HepG2 (cell line): ENCODE results near the gene CCDC97. TPM values are rescaled to one million over a fixed set of nuclear protein-coding genes. Genes with fewer than 3 reads are reported as not detected.

Experiments
- ATAC-seq: fragments of 200-7000 bp; cut with Tn5 transposase; 3 replicates; pipeline ENCODE4 v1.9.1; 2020; ENCODE audit warnings: mild to moderate bottlenecking, moderate library complexity
- BruUV-seq: library from RNA; stranded (reverse); fragments of 400-500 nt; replicated peaks from 2 replicates; lab custom pipeline; 2021; lab: Mats Ljungman, UMichigan
- CTCF ChIA-PET: fragments of 300-600 bp; formaldehyde crosslinking; extraction: SDS; loops from one replicate; lab custom pipeline; 2021; ENCODE audit warnings: low total read pairs, inconsistent platforms, low intra/inter-chr PET ratio; lab: Yijun Ruan, JAX
- POLR2A ChIA-PET: fragments of 350-600 bp; sonication (Branson Sonifier 250); formaldehyde crosslinking; loops from one replicate; lab custom pipeline; 2020; ENCODE audit warnings: antibody characterized with exemption, inconsistent platforms; lab: Yijun Ruan, JAX
- DNase-seq: peaks from one replicate; pipeline ENCODE4 v3.0.0-alpha.2; 2015; ENCODE audit warnings: low spot score
- FAIRE-seq: peaks from 3 replicates; lab custom pipeline; 2011; peaks lifted over from hg19 to GRCh38; lab: Jason Lieb, UNC
- H2AFZ ChIP-seq: one replicate; pipeline ENCODE4 v1.6.1; 2011; ENCODE audit warnings: low read length, inconsistent platforms
- H3K27ac ChIP-seq: fragments of 300-600 bp; 3 replicates; pipeline ENCODE4 v1.8.0; 2011; ENCODE audit warnings: mixed run types, mild to moderate bottlenecking, mixed read lengths, low read length, inconsistent platforms; ENCODE audit not compliant: insufficient read depth; ENCODE audit errors: extremely low read length
- H3K27me3 ChIP-seq, 2 experiments: fragments of 200-600 bp in 1 of 2; 2 replicates in 1 of 2; 3 replicates in 1 of 2; pipeline versions ENCODE4 v1.6.0 to v1.8.0; 2011; ENCODE audit warnings: low read length in 2 of 2, mild to moderate bottlenecking in 2 of 2, moderate library complexity in 2 of 2, inconsistent platforms in 1 of 2; ENCODE audit not compliant: insufficient read depth in 2 of 2, control insufficient read depth in 1 of 2
- H3K36me3 ChIP-seq, 2 experiments: fragments of 200-600 bp in 1 of 2; replicated peaks in 1 of 2; 2 replicates in 1 of 2; 3 replicates in 1 of 2; pipeline versions ENCODE4 v1.5.1 to v1.8.0; 2011; ENCODE audit warnings: low read length in 2 of 2, inconsistent platforms in 1 of 2; ENCODE audit not compliant: insufficient read depth in 2 of 2, control insufficient read depth in 1 of 2
- H3K4me1 ChIP-seq: 2 replicates; pipeline ENCODE4 v1.5.1; 2012; ENCODE audit warnings: low read length, inconsistent platforms; ENCODE audit not compliant: insufficient read depth
- H3K4me2 ChIP-seq: 2 replicates; pipeline ENCODE4 v1.6.0; 2011; ENCODE audit warnings: low read depth, low read length, inconsistent platforms
- H3K4me3 ChIP-seq, 3 experiments: fragments of 200-600 bp in 1 of 3; sonication (generic), shearing (Covaris generic) in 1 of 3; replicated peaks in 1 of 3; 2 replicates each; pipeline ENCODE4 v1.5.1; 2011 to 2016; ENCODE audit warnings: low read length in 3 of 3, inconsistent platforms in 2 of 3, low read depth in 2 of 3, mild to moderate bottlenecking in 2 of 3, control low read depth in 1 of 3, mixed read lengths in 1 of 3; ENCODE audit not compliant: insufficient read depth in 1 of 3
- H3K79me2 ChIP-seq: one replicate; pipeline ENCODE4 v1.6.1; 2011; ENCODE audit warnings: low read length, inconsistent platforms; ENCODE audit not compliant: insufficient read depth
- H3K9ac ChIP-seq: 2 replicates; pipeline ENCODE4 v1.6.0; 2011; ENCODE audit warnings: mild to moderate bottlenecking, low read depth, low read length, inconsistent platforms; ENCODE audit not compliant: insufficient read depth
- H3K9me3 ChIP-seq: 2 replicates; pipeline ENCODE4 v1.5.1; 2012; ENCODE audit warnings: mild to moderate bottlenecking, low read length
- H4K20me1 ChIP-seq: 2 replicates; pipeline ENCODE4 v1.6.0; 2011; ENCODE audit warnings: inconsistent platforms, mild to moderate bottlenecking, low read length, moderate library complexity; ENCODE audit not compliant: insufficient read depth
- FOXO1 ChIP-seq: sonication (generic); formaldehyde crosslinking; IDR thresholded peaks from 2 replicates; pipeline ENCODE4 v1.4.0; 2020; ENCODE audit warnings: missing genetic modification reagents
- KLF16 ChIP-seq, 2 experiments: sonication (generic) in 1 of 2; formaldehyde crosslinking in 1 of 2; IDR thresholded peaks; 2 replicates each; pipeline versions ENCODE4 v1.6.1 to v1.8.0; 2016 to 2023; ENCODE audit warnings: missing genetic modification reagents in 2 of 2, missing compliant biosample characterization in 1 of 2
- RFXANK ChIP-seq: IDR thresholded peaks from 2 replicates; pipeline ENCODE4 v1.6.1; 2016
- SALL1 ChIP-seq: sonication (generic); formaldehyde crosslinking; IDR thresholded peaks from 2 replicates; pipeline ENCODE4 v1.8.0; 2022; ENCODE audit warnings: mild to moderate bottlenecking, missing genetic modification reagents
- ZNF234 ChIP-seq: sonication (generic); formaldehyde crosslinking; conservative IDR thresholded peaks from 2 replicates; pipeline ENCODE4 v1.5.1; 2020; ENCODE audit warnings: mild to moderate bottlenecking, missing genetic modification reagents
- ZNF557 ChIP-seq: sonication (generic); formaldehyde crosslinking; IDR thresholded peaks from 2 replicates; pipeline ENCODE4 v1.4.0; 2020; ENCODE audit warnings: missing genetic modification reagents
- ZNF766 ChIP-seq: sonication (generic); formaldehyde crosslinking; IDR thresholded peaks from 2 replicates; pipeline ENCODE4 v1.5.0; 2020; ENCODE audit warnings: missing genetic modification reagents, borderline replicate concordance
- WGBS: methylation state at CpG from one replicate; pipeline ENCODE4 v1.1.6; 2017; ENCODE audit warnings: low lambda C conversion rate; 5-methylcytosine and 5-hydroxymethylcytosine counted together
- in situ Hi-C: cut with HindIII; loops from 2 replicates; pipeline ENCODE4 v1.10.0; 2017; ENCODE audit warnings: low pct_unique_long_range_greater_than_20kb; ENCODE audit not compliant: extremely low pct_ligation_motif_present
- intact Hi-C: fragments of 100-400 bp; cut with micrococcal nuclease; formaldehyde crosslinking; loops from one replicate; pipeline ENCODE4 v1.10.0; 2022; ENCODE audit not compliant: unreplicated experiment
- polyA plus RNA-seq, 8 experiments: library from polyadenylated mRNA; depleted of rRNA in 3 of 8; stranded (reverse) in 7 of 8; unstranded in 1 of 8; fragments of >200 nt; fragmentation: Illumina TruSeq in 4 of 8; extraction: Trizol in 4 of 8; gene quantifications; 2 replicates each; pipeline versions ENCODE4 v1.2.1 to v1.2.3, GENCODE V29; 2011 to 2016; ENCODE audit warnings: low read depth in 4 of 8, missing spikeins in 1 of 8, mixed read lengths in 1 of 8; ENCODE audit not compliant: insufficient read depth in 1 of 8
- total RNA-seq, 5 experiments: library from RNA; depleted of rRNA; stranded (reverse); fragments of >200 nt; fragmentation: Illumina TruSeq; extraction: Trizol; gene quantifications; 2 replicates each; pipeline ENCODE4 v1.2.3, GENCODE V29; 2016; ENCODE audit warnings: low read depth in 1 of 5
- TF ChIP-seq, protein P1 (sequence below): sonication (generic); formaldehyde crosslinking; IDR thresholded peaks from 2 replicates; pipeline ENCODE4 v1.4.0; 2020; ENCODE audit warnings: missing genetic modification reagents, borderline replicate concordance
- TF ChIP-seq, protein P2 (sequence below): sonication (generic); formaldehyde crosslinking; IDR thresholded peaks from 2 replicates; pipeline ENCODE4 v1.5.0; 2020; ENCODE audit warnings: mild to moderate bottlenecking, missing genetic modification reagents, borderline replicate concordance
- TF ChIP-seq, protein P3 (sequence below): sonication (generic); formaldehyde crosslinking; IDR thresholded peaks from 2 replicates; pipeline ENCODE4 v1.4.0; 2020; ENCODE audit warnings: missing genetic modification reagents

Gene CCDC97
- total and polyA plus RNA-seq, 2 of the 13 experiments (the other 11 are each of a cell fraction or from before 2014, with no cell fraction given), result 6.2 to 7.3 TPM

DNA sequence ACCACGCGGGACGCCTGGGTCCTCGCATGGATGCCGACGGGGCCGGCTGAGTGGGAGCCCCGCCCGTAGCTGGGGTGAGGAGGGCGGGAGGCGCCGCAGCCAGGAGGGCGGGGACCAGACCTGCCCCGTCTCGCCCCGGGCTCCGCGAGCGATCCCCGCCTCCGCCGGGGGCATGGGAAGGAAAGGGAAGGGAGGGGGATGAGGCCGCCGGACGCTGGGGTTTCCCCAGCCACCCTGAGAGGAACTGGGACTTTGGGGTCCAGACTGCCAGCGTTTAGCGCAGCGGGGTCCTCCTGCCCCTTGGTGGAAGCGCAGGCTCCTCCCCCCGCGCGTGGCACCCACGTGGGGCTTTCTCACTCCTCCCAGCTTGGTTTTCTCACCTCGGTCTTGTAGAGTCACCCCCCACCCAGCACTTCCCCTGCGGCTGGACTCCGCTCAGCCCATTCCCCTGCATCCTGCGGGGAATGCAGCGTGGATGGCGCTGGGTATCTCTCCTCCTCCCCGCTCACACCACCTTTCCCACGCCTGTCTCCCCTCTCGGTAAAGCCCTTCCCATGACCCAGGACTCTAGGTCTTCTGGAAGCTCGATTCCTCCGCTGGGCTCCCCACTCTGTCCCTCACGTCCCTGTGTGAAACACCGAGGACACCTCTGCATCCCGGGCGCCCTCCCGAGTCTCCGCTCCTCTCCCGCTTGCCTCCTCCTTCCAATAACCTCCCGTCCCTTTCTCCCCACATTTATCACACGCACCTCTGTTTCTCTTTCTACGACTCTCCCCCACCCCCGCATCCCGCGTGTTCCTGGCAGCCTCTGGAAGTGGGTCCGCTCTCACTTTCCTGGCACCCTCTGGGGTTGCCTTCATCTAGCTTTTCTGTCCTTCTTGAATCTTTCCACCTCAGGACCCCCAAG lies 41.6 kb downstream of the CCDC97 start (continued):
- TF ChIP-seq SALL1 (peak; percentile 41; the same call in 1 of the 2 replicates), KLF16 (CRISPR knock-in tag; IDR thresholded peaks at IDR 0.05) (peak in 1 of 2 experiments; percentile 30; a peak in 1 of 4 replicates)
- TF ChIP-seq, protein P1, sequence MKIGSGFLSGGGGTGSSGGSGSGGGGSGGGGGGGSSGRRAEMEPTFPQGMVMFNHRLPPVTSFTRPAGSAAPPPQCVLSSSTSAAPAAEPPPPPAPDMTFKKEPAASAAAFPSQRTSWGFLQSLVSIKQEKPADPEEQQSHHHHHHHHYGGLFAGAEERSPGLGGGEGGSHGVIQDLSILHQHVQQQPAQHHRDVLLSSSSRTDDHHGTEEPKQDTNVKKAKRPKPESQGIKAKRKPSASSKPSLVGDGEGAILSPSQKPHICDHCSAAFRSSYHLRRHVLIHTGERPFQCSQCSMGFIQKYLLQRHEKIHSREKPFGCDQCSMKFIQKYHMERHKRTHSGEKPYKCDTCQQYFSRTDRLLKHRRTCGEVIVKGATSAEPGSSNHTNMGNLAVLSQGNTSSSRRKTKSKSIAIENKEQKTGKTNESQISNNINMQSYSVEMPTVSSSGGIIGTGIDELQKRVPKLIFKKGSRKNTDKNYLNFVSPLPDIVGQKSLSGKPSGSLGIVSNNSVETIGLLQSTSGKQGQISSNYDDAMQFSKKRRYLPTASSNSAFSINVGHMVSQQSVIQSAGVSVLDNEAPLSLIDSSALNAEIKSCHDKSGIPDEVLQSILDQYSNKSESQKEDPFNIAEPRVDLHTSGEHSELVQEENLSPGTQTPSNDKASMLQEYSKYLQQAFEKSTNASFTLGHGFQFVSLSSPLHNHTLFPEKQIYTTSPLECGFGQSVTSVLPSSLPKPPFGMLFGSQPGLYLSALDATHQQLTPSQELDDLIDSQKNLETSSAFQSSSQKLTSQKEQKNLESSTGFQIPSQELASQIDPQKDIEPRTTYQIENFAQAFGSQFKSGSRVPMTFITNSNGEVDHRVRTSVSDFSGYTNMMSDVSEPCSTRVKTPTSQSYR, result no peak
- TF ChIP-seq, protein P2, sequence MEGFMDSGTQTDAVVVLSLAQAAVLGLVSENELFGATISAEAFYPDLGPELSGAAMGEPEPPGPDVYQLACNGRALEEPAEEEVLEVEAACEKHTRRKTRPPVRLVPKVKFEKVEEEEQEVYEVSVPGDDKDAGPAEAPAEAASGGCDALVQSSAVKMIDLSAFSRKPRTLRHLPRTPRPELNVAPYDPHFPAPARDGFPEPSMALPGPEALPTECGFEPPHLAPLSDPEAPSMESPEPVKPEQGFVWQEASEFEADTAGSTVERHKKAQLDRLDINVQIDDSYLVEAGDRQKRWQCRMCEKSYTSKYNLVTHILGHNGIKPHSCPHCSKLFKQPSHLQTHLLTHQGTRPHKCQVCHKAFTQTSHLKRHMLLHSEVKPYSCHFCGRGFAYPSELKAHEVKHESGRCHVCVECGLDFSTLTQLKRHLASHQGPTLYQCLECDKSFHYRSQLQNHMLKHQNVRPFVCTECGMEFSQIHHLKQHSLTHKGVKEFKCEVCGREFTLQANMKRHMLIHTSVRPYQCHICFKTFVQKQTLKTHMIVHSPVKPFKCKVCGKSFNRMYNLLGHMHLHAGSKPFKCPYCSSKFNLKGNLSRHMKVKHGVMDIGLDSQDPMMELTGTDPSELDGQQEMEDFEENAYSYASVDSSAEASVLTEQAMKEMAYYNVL (CRISPR knock-in tag), result 0 out of 2 replicates have a peak, but pooled peaks have one; percentile 24
- TF ChIP-seq, all 625 proteins: peak for 31

DNA sequence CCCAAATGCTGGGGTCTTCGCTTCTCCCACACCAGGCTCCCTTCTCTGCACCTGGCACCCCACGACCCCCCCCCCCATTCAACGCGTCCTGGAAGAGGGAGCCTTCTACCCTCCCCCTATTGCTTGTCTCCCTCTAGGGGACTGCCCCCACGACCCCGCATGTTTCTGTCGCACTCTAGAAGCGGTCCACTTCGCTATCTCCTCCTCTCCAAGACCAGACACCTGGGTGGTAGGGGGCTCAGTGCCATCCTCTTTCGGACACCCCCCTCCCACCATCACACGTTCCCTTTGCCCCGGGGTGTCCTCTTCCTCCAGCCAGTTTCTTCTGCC lies 42.3 kb downstream of the CCDC97 start:
- no peak for FAIRE-seq
- H3K27me3 ChIP-seq, result no peaks in the 10 kb centered on the region; a peak in 1 of 5 replicates
- POLR2A ChIA-PET, result interaction anchor here (1.1 to 3.1 kb wide), 11 partner anchors 11 to 126 kb away, joined by 3 to 73 read pairs (median 8); partner anchors contain the start of genes B3GNT8, B9D2, CCDC97 and DMAC2
- BruUV-seq, result no TSS peak
- in situ Hi-C loops (loop anchor here (5.0 kb wide), 1 partner anchor 40 kb away; the partner anchor contains the start of gene CCDC97), intact Hi-C loops (loop anchor here (1.0 to 2.0 kb wide), 2 partner anchors 11 to 27 kb away; no protein-coding TSS in a partner anchor)
- peak overlapping the region; percentile 90 to 95 (median 95) for H3K4me3 ChIP-seq
- peaks cover 12% of the 10 kb centered on the region; the same call in 1 of the 2 replicates for H4K20me1 ChIP-seq
- no peak overlapping the region for H2AFZ ChIP-seq
- H3K4me2 ChIP-seq, result peak overlapping the region; percentile 80
- no peaks in the 10 kb centered on the region for H3K9me3 ChIP-seq
- no peak for ATAC-seq
- H3K36me3 ChIP-seq, result peaks cover 6 to 10% of the 10 kb centered on the region in 2 experiments; a peak in 2 of 5 replicates
- CTCF ChIA-PET, result interaction anchor here (1.4 kb wide), 1 partner anchor 44 kb away, joined by 6 read pairs; no protein-coding TSS in a partner anchor
- peaks cover 29% of the 10 kb centered on the region for H3K79me2 ChIP-seq
- WGBS, result 2% methylated on average over 12 of the region's 12 CpGs
- no peak for DNase-seq
- peaks cover 32% of the 10 kb centered on the region for H3K4me1 ChIP-seq
- H3K9ac ChIP-seq, result peak overlapping the region; percentile 82
- no peak overlapping the region for H3K27ac ChIP-seq
- no peak for TF ChIP-seq FOXO1 (CRISPR knock-in tag)
- 0 out of 2 replicates have a peak, but pooled peaks have one; percentile 17 for TF ChIP-seq ZNF557 (CRISPR knock-in tag)
- TF ChIP-seq RFXANK (CRISPR knock-in tag), result no peak
- 0 out of 2 replicates have a peak, but pooled peaks have one; percentile 41 for TF ChIP-seq ZNF234
- TF ChIP-seq ZNF766, result no peak
- TF ChIP-seq, protein P3, sequence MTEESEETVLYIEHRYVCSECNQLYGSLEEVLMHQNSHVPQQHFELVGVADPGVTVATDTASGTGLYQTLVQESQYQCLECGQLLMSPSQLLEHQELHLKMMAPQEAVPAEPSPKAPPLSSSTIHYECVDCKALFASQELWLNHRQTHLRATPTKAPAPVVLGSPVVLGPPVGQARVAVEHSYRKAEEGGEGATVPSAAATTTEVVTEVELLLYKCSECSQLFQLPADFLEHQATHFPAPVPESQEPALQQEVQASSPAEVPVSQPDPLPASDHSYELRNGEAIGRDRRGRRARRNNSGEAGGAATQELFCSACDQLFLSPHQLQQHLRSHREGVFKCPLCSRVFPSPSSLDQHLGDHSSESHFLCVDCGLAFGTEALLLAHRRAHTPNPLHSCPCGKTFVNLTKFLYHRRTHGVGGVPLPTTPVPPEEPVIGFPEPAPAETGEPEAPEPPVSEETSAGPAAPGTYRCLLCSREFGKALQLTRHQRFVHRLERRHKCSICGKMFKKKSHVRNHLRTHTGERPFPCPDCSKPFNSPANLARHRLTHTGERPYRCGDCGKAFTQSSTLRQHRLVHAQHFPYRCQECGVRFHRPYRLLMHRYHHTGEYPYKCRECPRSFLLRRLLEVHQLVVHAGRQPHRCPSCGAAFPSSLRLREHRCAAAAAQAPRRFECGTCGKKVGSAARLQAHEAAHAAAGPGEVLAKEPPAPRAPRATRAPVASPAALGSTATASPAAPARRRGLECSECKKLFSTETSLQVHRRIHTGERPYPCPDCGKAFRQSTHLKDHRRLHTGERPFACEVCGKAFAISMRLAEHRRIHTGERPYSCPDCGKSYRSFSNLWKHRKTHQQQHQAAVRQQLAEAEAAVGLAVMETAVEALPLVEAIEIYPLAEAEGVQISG (CRISPR knock-in tag), result peak; percentile 71; the same call in 1 of the 2 replicates
